Peyer's patch (tissue), 4 donors: Measurements from ENCODE around the gene SLC39A6. TPM values are rescaled to one million over a fixed set of nuclear protein-coding genes. Genes with fewer than 3 reads are reported as not detected.

ENCODE experiments used
- DNase-seq, 3 donors: peaks; one replicate each; pipeline ENCODE4 v3.0.0-alpha.2; 2017 to 2019
- H3K27ac ChIP-seq, 4 donors: fragments of 200-600 bp; sonication (generic); one replicate each; pipeline ENCODE4 v1.5.1; 2016 to 2019
- H3K27me3 ChIP-seq, 2 donors: fragments of 200-600 bp; sonication (generic); one replicate each; pipeline ENCODE4 v1.5.1; 2019
- H3K36me3 ChIP-seq, 3 donors: fragments of 200-600 bp; sonication (generic); one replicate each; pipeline ENCODE4 v1.5.1; 2016 to 2019
- H3K4me1 ChIP-seq, 4 donors: fragments of 200-600 bp; sonication (generic); one replicate each; pipeline ENCODE4 v1.5.1; 2016 to 2019
- H3K4me3 ChIP-seq, 4 donors: fragments of 200-600 bp; sonication (generic); 1 replicate in 3 of 4; 2 replicates in 1 of 4; pipeline ENCODE4 v1.5.1; 2016 to 2019; ENCODE audit warnings: mild to moderate bottlenecking in 1 of 4
- H3K9me3 ChIP-seq, 4 donors: fragments of 200-600 bp; sonication (generic); one replicate each; pipeline ENCODE4 v1.5.1; 2016 to 2019; ENCODE audit warnings: mild to moderate bottlenecking in 1 of 4
- CTCF ChIP-seq, 6 experiments: fragments of 450-650 bp in 4 of 6; fragments of 200-600 bp in 2 of 6; sonication (generic) in 1 of 6; IDR thresholded peaks; one replicate each; pipeline ENCODE4 v1.5.1; 2017 to 2019; ENCODE audit warnings: antibody characterized with exemption in 6 of 6, mild to moderate bottlenecking in 3 of 6, moderate library complexity in 1 of 6
- POLR2A ChIP-seq, 2 donors: fragments of 450-650 bp; IDR thresholded peaks; one replicate each; pipeline ENCODE4 v1.5.1; 2017; ENCODE audit warnings: antibody characterized with exemption in 2 of 2, mild to moderate bottlenecking in 2 of 2, moderate library complexity in 2 of 2
- total RNA-seq, 4 donors: library from RNA; depleted of rRNA; stranded (reverse); fragments of >200 nt; gene quantifications; one replicate each; pipeline ENCODE4 v1.1.0, GENCODE V29; 2016

Gene SLC39A6
- total RNA-seq, 4 donors from 2014 or later: 7.4 to 13.0 (median 8.2) TPM

GRCh38 chr18:36135264-36135663 lies 6.1 kb upstream of the SLC39A6 start:
- no peak overlapping the region for H3K27ac ChIP-seq
- DNase-seq: no peak
- peaks cover 0 to 48% (median 0%) of the 10 kb centered on the region in 3 donors for H3K36me3 ChIP-seq
- H3K4me3 ChIP-seq: no peak overlapping the region
- TF ChIP-seq CTCF (IDR thresholded peaks at IDR 0.05) (no peak), POLR2A (IDR thresholded peaks at IDR 0.05) (no peak)
- H3K4me1 ChIP-seq: peaks cover 0 to 19% (median 13%) of the 10 kb centered on the region in 4 donors
- H3K9me3 ChIP-seq: no peaks in the 10 kb centered on the region
- no peaks in the 10 kb centered on the region for H3K27me3 ChIP-seq

- TF ChIP-seq CTCF (IDR thresholded peaks at IDR 0.05): no peak
- no peak for TF ChIP-seq POLR2A (IDR thresholded peaks at IDR 0.05)
- no peaks in the 10 kb centered on the region for H3K9me3 ChIP-seq
- H3K27me3 ChIP-seq: no peaks in the 10 kb centered on the region
- peaks cover 0 to 19% (median 16%) of the 10 kb centered on the region in 4 donors for H3K4me1 ChIP-seq
- H3K36me3 ChIP-seq: peaks cover 0 to 23% (median 0%) of the 10 kb centered on the region in 3 donors
- no peak overlapping the region for H3K4me3 ChIP-seq
- H3K27ac ChIP-seq: no peak overlapping the region
- DNase-seq: no peak
Measured at GRCh38 chr18:36132756-36133155, 3.6 kb upstream of the SLC39A6 start.

GRCh38 chr18:36131692-36132483 lies 2.7 kb upstream of the SLC39A6 start:
- DNase-seq: no peak
- Histone ChIP-seq H3K4me3 (no peak overlapping the region), H3K27ac (no peak overlapping the region), H3K9me3 (no peaks in the 10 kb centered on the region), H3K27me3 (no peaks in the 10 kb centered on the region), H3K36me3 (peaks cover 0 to 16% (median 0%) of the 10 kb centered on the region in 3 donors), H3K4me1 (peaks cover 0 to 19% (median 16%) of the 10 kb centered on the region in 4 donors)
- TF ChIP-seq CTCF (IDR thresholded peaks at IDR 0.05) (no peak), POLR2A (IDR thresholded peaks at IDR 0.05) (no peak)

- Histone ChIP-seq H3K27ac (no peak overlapping the region), H3K4me1 (peaks cover 0 to 19% (median 16%) of the 10 kb centered on the region in 4 donors), H3K4me3 (peak overlapping the region; percentile 75 to 88 (median 82)), H3K27me3 (no peaks in the 10 kb centered on the region), H3K9me3 (no peaks in the 10 kb centered on the region), H3K36me3 (peaks cover 0 to 8% (median 0%) of the 10 kb centered on the region in 3 donors)
- no peak for TF ChIP-seq POLR2A (IDR thresholded peaks at IDR 0.05)
- TF ChIP-seq CTCF (IDR thresholded peaks at IDR 0.05): no peak
- no peak for DNase-seq
Measured at GRCh38 chr18:36130883-36131653, 1.9 kb upstream of the SLC39A6 start.

- H3K9me3 ChIP-seq: no peaks in the 10 kb centered on the region
- H3K36me3 ChIP-seq: peaks cover 0 to 7% (median 0%) of the 10 kb centered on the region in 3 donors
- H3K27ac ChIP-seq: peak overlapping the region; percentile 97 to 100 (median 98)
- peak overlapping the region; percentile 75 to 88 (median 82) for H3K4me3 ChIP-seq
- H3K4me1 ChIP-seq: peaks cover 0 to 19% (median 16%) of the 10 kb centered on the region in 4 donors
- TF ChIP-seq CTCF (IDR thresholded peaks at IDR 0.05) (no peak), POLR2A (IDR thresholded peaks at IDR 0.05) (no peak)
- H3K27me3 ChIP-seq: no peaks in the 10 kb centered on the region
- DNase-seq: no peak
Measured at GRCh38 chr18:36130039-36130831, 1.1 kb upstream of the SLC39A6 start.
